Subcutaneous abdominal adipose tissue (tissue), 5 donors: ENCODE data around the gene CEP72.
A peak's percentile ranks its signal among the peaks of the same experiment; 100 is the strongest.

Experiments
- H3K27ac ChIP-seq: one replicate; pipeline ENCODE4 v1.7.0; 2013; ENCODE audit warnings: low read depth, mild to moderate bottlenecking, inconsistent platforms, low read length, moderate library complexity
- H3K27me3 ChIP-seq, 5 donors: one replicate each; pipeline ENCODE4 v1.7.0; 2013; ENCODE audit warnings: low read length in 5 of 5, inconsistent platforms in 1 of 5; ENCODE audit not compliant: control insufficient read depth in 5 of 5, insufficient read depth in 4 of 5
- H3K36me3 ChIP-seq, 5 donors: one replicate each; pipeline ENCODE4 v1.7.0; 2013; ENCODE audit warnings: low read length in 5 of 5; ENCODE audit not compliant: control insufficient read depth in 5 of 5, insufficient read depth in 5 of 5
- H3K4me1 ChIP-seq, 5 donors: one replicate each; pipeline ENCODE4 v1.7.0; 2013; ENCODE audit warnings: low read length in 5 of 5, mild to moderate bottlenecking in 3 of 5, moderate library complexity in 1 of 5; ENCODE audit not compliant: control insufficient read depth in 5 of 5, insufficient read depth in 5 of 5
- H3K4me3 ChIP-seq, 5 donors: one replicate each; pipeline ENCODE4 v1.7.0; 2013; ENCODE audit warnings: low read length in 5 of 5, low read depth in 1 of 5
- H3K9ac ChIP-seq, 5 donors: one replicate each; pipeline ENCODE4 v1.7.0; 2013; ENCODE audit warnings: low read length in 5 of 5, mild to moderate bottlenecking in 4 of 5, moderate library complexity in 3 of 5
- H3K9me3 ChIP-seq, 5 donors: one replicate each; pipeline ENCODE4 v1.7.0; 2013; ENCODE audit warnings: low read length in 5 of 5; ENCODE audit not compliant: control insufficient read depth in 5 of 5
- donor health status: healthy.
- donor health status: healthy.
- donor health status: healthy.
- donor health status: healthy.
- donor health status: healthy.

The CEP72 gene

GRCh38 chr5:612498-613424, 621 bp downstream of the CEP72 start:
- peak overlapping the region in 4 of 5 donors; percentile 65 to 78 (median 71) for H3K9ac ChIP-seq
- no peaks in the 10 kb centered on the region for H3K36me3 ChIP-seq
- no peaks in the 10 kb centered on the region for H3K9me3 ChIP-seq
- H3K27me3 ChIP-seq, result peaks cover 0 to 8% (median 4%) of the 10 kb centered on the region in 5 donors
- peaks cover 0 to 17% (median 13%) of the 10 kb centered on the region in 5 donors for H3K4me1 ChIP-seq
- H3K27ac ChIP-seq, result no peak overlapping the region
- H3K4me3 ChIP-seq, result peak overlapping the region; percentile 59 to 78 (median 75)

GRCh38 chr5:616484-617039, 4.4 kb downstream of the CEP72 start:
- no peak overlapping the region for H3K9ac ChIP-seq
- H3K36me3 ChIP-seq, result peaks cover 0 to 25% (median 25%) of the 10 kb centered on the region in 5 donors
- H3K4me1 ChIP-seq, result peaks cover 0 to 12% (median 7%) of the 10 kb centered on the region in 5 donors
- no peak overlapping the region for H3K4me3 ChIP-seq
- no peaks in the 10 kb centered on the region for H3K27me3 ChIP-seq
- H3K27ac ChIP-seq, result no peak overlapping the region
- no peaks in the 10 kb centered on the region for H3K9me3 ChIP-seq

GRCh38 chr5:617896-618295, 5.8 kb downstream of the CEP72 start:
- peaks cover 0 to 3% (median 2%) of the 10 kb centered on the region in 5 donors for H3K4me1 ChIP-seq
- H3K36me3 ChIP-seq, result peaks cover 0 to 31% (median 25%) of the 10 kb centered on the region in 5 donors

GRCh38 chr5:618450-618849, 6.3 kb downstream of the CEP72 start:
- no peak overlapping the region for H3K27ac ChIP-seq
- H3K9me3 ChIP-seq, result no peaks in the 10 kb centered on the region
- peaks cover 0 to 36% (median 25%) of the 10 kb centered on the region in 5 donors for H3K36me3 ChIP-seq

More at GRCh38 chr5:617896-618295, 5.8 kb downstream of the CEP72 start:
- no peaks in the 10 kb centered on the region for H3K9me3 ChIP-seq
- H3K27me3 ChIP-seq, result no peaks in the 10 kb centered on the region
- H3K9ac ChIP-seq, result no peak overlapping the region
- H3K27ac ChIP-seq, result no peak overlapping the region
- no peak overlapping the region for H3K4me3 ChIP-seq

GRCh38 chr5:619444-619843, 7.3 kb downstream of the CEP72 start:
- Histone ChIP-seq H3K27ac (no peak overlapping the region), H3K36me3 (peaks cover 0 to 40% (median 25%) of the 10 kb centered on the region in 5 donors)

More at GRCh38 chr5:618450-618849, 6.3 kb downstream of the CEP72 start:
- no peak overlapping the region for H3K9ac ChIP-seq
- H3K27me3 ChIP-seq, result no peaks in the 10 kb centered on the region
- no peaks in the 10 kb centered on the region for H3K4me1 ChIP-seq
- H3K4me3 ChIP-seq, result no peak overlapping the region

GRCh38 chr5:620152-620551, 8.0 kb downstream of the CEP72 start:
- Histone ChIP-seq H3K9me3 (no peaks in the 10 kb centered on the region), H3K36me3 (peaks cover 0 to 47% (median 25%) of the 10 kb centered on the region in 5 donors), H3K27ac (no peak overlapping the region), H3K4me3 (no peak overlapping the region), H3K4me1 (peaks cover 0 to 5% (median 0%) of the 10 kb centered on the region in 5 donors), H3K27me3 (no peaks in the 10 kb centered on the region), H3K9ac (no peak overlapping the region)

More at GRCh38 chr5:619444-619843, 7.3 kb downstream of the CEP72 start:
- H3K9me3 ChIP-seq, result no peaks in the 10 kb centered on the region
- H3K4me1 ChIP-seq, result peaks cover 0 to 2% (median 0%) of the 10 kb centered on the region in 5 donors
- no peaks in the 10 kb centered on the region for H3K27me3 ChIP-seq
- H3K4me3 ChIP-seq, result no peak overlapping the region
- no peak overlapping the region for H3K9ac ChIP-seq

- H3K4me3 ChIP-seq, result no peak overlapping the region
- H3K27me3 ChIP-seq, result no peaks in the 10 kb centered on the region
- H3K36me3 ChIP-seq, result peaks cover 0 to 51% (median 28%) of the 10 kb centered on the region in 5 donors
- H3K27ac ChIP-seq, result no peak overlapping the region
- peaks cover 0 to 9% (median 0%) of the 10 kb centered on the region in 5 donors for H3K4me1 ChIP-seq
- H3K9ac ChIP-seq, result no peak overlapping the region
- no peaks in the 10 kb centered on the region for H3K9me3 ChIP-seq
Observed at GRCh38 chr5:620586-621180, 8.5 kb downstream of the CEP72 start.

- Histone ChIP-seq H3K27ac (no peak overlapping the region), H3K27me3 (no peaks in the 10 kb centered on the region), H3K4me3 (no peak overlapping the region), H3K9ac (no peak overlapping the region), H3K4me1 (peaks cover 0 to 9% (median 0%) of the 10 kb centered on the region in 5 donors), H3K36me3 (peaks cover 0 to 52% (median 32%) of the 10 kb centered on the region in 5 donors), H3K9me3 (no peaks in the 10 kb centered on the region)
Observed at GRCh38 chr5:621341-621761, 9.2 kb downstream of the CEP72 start.

GRCh38 chr5:622359-622758, 10.2 kb downstream of the CEP72 start:
- H3K9me3 ChIP-seq, result no peaks in the 10 kb centered on the region
- peaks cover 0 to 9% (median 0%) of the 10 kb centered on the region in 5 donors for H3K4me1 ChIP-seq
- no peak overlapping the region for H3K4me3 ChIP-seq
- no peak overlapping the region for H3K27ac ChIP-seq
- no peak overlapping the region for H3K9ac ChIP-seq
- H3K27me3 ChIP-seq, result no peaks in the 10 kb centered on the region
- H3K36me3 ChIP-seq, result peaks cover 0 to 52% (median 32%) of the 10 kb centered on the region in 5 donors
